Measurements from ENCODE around the gene B4GAT1.
A peak's percentile ranks its signal among the peaks of the same experiment; 100 is the strongest.
"Not testable (repeated sequence)": the region's sequence is repeated elsewhere in the genome, so short reads cannot be mapped to it uniquely, and the experiment has no call there.

Gene B4GAT1

GRCh38 chr11:66347425-66348276, at the start of gene B4GAT1:
TSS of gene B4GAT1 (minus strand) at chr11:66347629. CDS start at chr11:66347545, 84 bp downstream.
- DNase-seq = peak; percentile 88

GRCh38 chr11:66393954-66394353, 46.5 kb upstream of the B4GAT1 start:
- no peak for DNase-seq

- no peak for DNase-seq
These were observed 43.9 kb upstream of the B4GAT1 start for GRCh38 chr11:66391322-66391721.

- DNase-seq = peak; percentile 84
These were observed 41.5 kb upstream of the B4GAT1 start for GRCh38 chr11:66388780-66389386.

- DNase-seq = peak; percentile 84
These were observed 39.0 kb upstream of the B4GAT1 start for GRCh38 chr11:66386171-66387069.

- DNase-seq = peak; percentile 84
These were observed 36.9 kb upstream of the B4GAT1 start for GRCh38 chr11:66384316-66384715.

- DNase-seq = not testable (repeated sequence)
These were observed 32.8 kb upstream of the B4GAT1 start for GRCh38 chr11:66380264-66380663.

- DNase-seq = not testable (repeated sequence)
These were observed 26.4 kb upstream of the B4GAT1 start for GRCh38 chr11:66373690-66374287.

- no peak for DNase-seq
These were observed 25.8 kb upstream of the B4GAT1 start for GRCh38 chr11:66373265-66373664.

- peak; percentile 95 for DNase-seq
These were observed 24.4 kb upstream of the B4GAT1 start, which contains the start of gene SLC29A2 for GRCh38 chr11:66371627-66372415. TSS of gene SLC29A2 (minus strand) at chr11:66371760. CDS start at chr11:66371591, 169 bp downstream.

- DNase-seq = no peak
These were observed 21.9 kb upstream of the B4GAT1 start for GRCh38 chr11:66369073-66369894.

- DNase-seq = no peak
These were observed 21.1 kb upstream of the B4GAT1 start for GRCh38 chr11:66368484-66368883.

GRCh38 chr11:66367561-66368312, 20.3 kb upstream of the B4GAT1 start:
- no peak for DNase-seq

GRCh38 chr11:66366844-66367477, 19.5 kb upstream of the B4GAT1 start:
- no peak for DNase-seq

GRCh38 chr11:66365711-66366619, 18.5 kb upstream of the B4GAT1 start:
- DNase-seq = no peak

- no peak for DNase-seq
These were observed 17.7 kb upstream of the B4GAT1 start for GRCh38 chr11:66365166-66365565.

GRCh38 chr11:66363805-66364535, 16.5 kb upstream of the B4GAT1 start:
- peak; percentile 19 for DNase-seq

GRCh38 chr11:66363187-66363601, 15.8 kb upstream of the B4GAT1 start:
- DNase-seq = no peak

Data from NCI-H774 (cell line).